RWPE2 (cell line): ENCODE data around the gene TSPAN4.

Source experiments
- ATAC-seq: fragments of 200-7000 bp; cut with Tn5 transposase; 3 replicates; pipeline ENCODE4 v1.9.1; 2021; ENCODE audit warnings: low read depth
- DNase-seq: peaks from one replicate; pipeline ENCODE4 v3.0.0-alpha.2; 2020; ENCODE audit warnings: low spot score
- H3K27ac ChIP-seq: fragments of 450-650 bp; 2 replicates; pipeline ENCODE4 v1.5.1; 2017; ENCODE audit warnings: mild to moderate bottlenecking; ENCODE audit not compliant: poor library complexity, severe bottlenecking
- H3K27me3 ChIP-seq: fragments of 250-450 bp; sonication (Bioruptor Pico); 2 replicates; pipeline ENCODE4 v1.5.1; 2021; ENCODE audit warnings: mild to moderate bottlenecking, moderate library complexity; ENCODE audit not compliant: insufficient read depth, poor library complexity, severe bottlenecking
- H3K36me3 ChIP-seq: fragments of 250-450 bp; sonication (Bioruptor Pico); 2 replicates; pipeline ENCODE4 v1.5.1; 2020; ENCODE audit warnings: low read depth, mild to moderate bottlenecking, moderate library complexity
- H3K4me1 ChIP-seq: fragments of 250-450 bp; sonication (Bioruptor Pico); 2 replicates; pipeline ENCODE4 v1.5.1; 2021; ENCODE audit warnings: mild to moderate bottlenecking, moderate library complexity; ENCODE audit not compliant: insufficient read depth, poor library complexity, severe bottlenecking
- H3K4me3 ChIP-seq: fragments of 250-450 bp; sonication (Bioruptor Pico); 2 replicates; pipeline ENCODE4 v1.5.1; 2021; ENCODE audit warnings: mild to moderate bottlenecking, moderate library complexity; ENCODE audit not compliant: severe bottlenecking
- H3K9me3 ChIP-seq: fragments of 250-450 bp; sonication (Bioruptor Pico); 2 replicates; pipeline ENCODE4 v1.5.1; 2021; ENCODE audit warnings: mild to moderate bottlenecking, moderate library complexity; ENCODE audit not compliant: severe bottlenecking
- TF ChIP-seq, protein P1 (sequence below): fragments of 450-650 bp; IDR thresholded peaks from one replicate; pipeline ENCODE4 v1.5.1; 2017; ENCODE audit warnings: mild to moderate bottlenecking, moderate library complexity; ENCODE audit not compliant: poor library complexity, severe bottlenecking

The TSPAN4 gene

DNA sequence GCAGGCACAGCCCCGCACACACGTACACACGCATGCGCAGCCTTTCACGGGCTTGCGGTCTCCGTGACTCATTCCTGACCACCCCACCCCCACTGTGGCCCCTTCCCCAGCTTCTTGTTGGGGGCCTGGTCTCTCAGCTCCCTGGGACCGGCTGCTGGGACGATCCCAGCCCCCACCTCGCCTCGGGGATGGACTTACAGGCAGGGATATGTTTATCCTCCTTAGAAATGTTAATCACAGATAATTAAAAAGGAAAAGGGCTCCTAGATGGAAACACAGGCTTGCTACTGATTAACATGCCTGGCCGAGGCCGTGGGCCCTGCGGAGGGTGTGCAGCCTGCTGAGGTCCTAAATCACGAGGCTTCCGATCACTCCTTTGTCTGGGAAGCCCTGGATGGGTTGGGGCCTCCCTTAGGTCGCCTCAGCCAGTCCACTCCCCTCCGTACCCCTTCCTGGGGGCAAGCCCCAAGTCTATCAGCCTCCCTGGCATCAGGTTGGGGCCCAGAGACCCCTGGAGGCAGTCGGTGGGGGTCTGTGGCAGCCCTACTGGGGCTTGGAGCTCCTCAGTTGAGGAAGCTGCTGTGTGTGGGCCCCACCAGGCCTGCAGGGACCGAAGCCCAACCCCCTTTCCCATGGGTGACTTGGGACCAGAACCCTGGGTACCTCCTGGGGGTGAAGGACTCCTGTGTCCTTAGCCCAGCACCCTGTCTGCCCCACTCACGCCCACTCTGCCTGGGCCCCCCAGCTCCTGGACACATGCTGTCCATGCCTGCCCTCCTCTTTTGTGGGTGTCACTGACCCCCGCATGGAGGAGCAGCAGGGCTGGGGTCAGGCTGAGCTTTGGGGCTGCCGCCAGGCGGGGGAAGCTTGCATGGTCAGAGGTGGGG, 20.6 kb downstream of the TSPAN4 start:
- no peak overlapping the region for H3K27ac ChIP-seq
- no peaks in the 10 kb centered on the region for H3K9me3 ChIP-seq
- TF ChIP-seq, protein P1, sequence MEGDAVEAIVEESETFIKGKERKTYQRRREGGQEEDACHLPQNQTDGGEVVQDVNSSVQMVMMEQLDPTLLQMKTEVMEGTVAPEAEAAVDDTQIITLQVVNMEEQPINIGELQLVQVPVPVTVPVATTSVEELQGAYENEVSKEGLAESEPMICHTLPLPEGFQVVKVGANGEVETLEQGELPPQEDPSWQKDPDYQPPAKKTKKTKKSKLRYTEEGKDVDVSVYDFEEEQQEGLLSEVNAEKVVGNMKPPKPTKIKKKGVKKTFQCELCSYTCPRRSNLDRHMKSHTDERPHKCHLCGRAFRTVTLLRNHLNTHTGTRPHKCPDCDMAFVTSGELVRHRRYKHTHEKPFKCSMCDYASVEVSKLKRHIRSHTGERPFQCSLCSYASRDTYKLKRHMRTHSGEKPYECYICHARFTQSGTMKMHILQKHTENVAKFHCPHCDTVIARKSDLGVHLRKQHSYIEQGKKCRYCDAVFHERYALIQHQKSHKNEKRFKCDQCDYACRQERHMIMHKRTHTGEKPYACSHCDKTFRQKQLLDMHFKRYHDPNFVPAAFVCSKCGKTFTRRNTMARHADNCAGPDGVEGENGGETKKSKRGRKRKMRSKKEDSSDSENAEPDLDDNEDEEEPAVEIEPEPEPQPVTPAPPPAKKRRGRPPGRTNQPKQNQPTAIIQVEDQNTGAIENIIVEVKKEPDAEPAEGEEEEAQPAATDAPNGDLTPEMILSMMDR = no peak
- H3K36me3 ChIP-seq = peaks cover 35% of the 10 kb centered on the region
- no peak overlapping the region for H3K4me3 ChIP-seq
- no peak for DNase-seq
- no peak for ATAC-seq
- no peaks in the 10 kb centered on the region for H3K4me1 ChIP-seq
- no peaks in the 10 kb centered on the region for H3K27me3 ChIP-seq

DNA sequence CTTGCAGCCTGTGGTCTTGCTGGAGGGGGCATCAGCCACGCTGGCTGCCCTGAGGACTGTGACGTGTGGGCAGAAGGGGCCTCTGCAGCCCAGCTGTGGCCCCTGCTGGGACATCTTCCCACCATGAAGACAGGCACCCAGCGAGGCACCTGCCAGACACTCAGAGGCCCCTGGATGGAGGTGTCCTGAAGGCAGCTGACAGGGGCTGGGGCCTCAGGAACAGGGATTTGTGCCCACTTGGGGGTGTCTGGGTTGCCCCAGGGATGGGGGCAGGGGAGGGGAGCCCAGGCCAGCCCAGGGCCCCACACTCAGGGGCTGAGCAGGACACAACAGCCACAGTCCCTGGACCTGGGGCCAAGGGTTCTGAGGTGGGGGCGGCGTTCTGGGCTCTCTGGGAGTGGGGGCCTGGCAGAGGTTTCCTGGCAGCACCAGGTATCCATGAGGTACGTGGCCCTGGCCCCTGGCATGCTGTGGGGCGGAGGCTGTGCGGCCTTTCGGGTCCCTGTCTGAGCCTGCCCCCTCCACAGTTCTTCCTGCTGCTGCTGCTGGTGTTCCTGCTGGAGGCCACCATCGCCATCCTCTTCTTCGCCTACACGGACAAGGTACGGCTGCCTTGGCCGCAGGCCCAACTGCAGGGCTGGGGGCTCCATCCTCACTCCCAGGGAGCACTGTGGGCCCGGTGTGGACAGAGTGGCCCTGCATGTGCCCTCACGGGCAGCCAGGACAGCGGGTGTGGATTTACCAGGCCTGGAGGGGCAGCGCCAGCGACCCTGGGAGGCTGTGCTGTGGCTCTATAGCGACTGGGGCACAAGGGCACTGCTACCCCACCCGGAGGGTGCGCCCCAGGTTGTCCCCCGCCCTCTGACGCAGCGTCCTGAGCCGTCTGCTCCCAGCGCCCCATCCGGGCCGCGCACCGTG, 21.5 kb downstream of the TSPAN4 start:
- Histone ChIP-seq H3K36me3 (peaks cover 35% of the 10 kb centered on the region), H3K4me1 (no peaks in the 10 kb centered on the region), H3K27me3 (no peaks in the 10 kb centered on the region), H3K4me3 (no peak overlapping the region), H3K9me3 (no peaks in the 10 kb centered on the region), H3K27ac (no peak overlapping the region)
- TF ChIP-seq, protein P1 = no peak
- no peak for DNase-seq
- no peak for ATAC-seq

DNA sequence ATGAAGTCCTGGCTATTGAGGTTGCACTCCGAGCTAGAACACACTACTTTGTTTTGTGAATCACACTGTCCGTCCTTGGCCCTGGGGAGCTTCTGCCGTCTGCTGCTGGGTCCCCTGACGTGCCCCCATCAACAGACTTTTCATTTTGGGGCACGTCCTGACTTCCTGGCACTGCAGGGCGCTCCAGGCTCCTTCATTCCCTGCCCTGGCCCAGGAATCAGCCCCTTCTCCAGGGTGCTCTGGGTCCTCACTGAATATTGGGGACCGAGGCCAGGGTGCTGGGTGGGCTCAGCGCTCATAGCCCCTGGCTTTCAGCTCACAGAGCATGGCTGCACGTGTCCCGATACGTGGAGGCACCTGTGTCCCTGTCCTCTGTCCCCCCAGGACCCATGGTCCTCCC, 22.2 kb downstream of the TSPAN4 start:
- ATAC-seq = no peak
- H3K4me1 ChIP-seq = no peaks in the 10 kb centered on the region
- H3K4me3 ChIP-seq = no peak overlapping the region
- H3K36me3 ChIP-seq = peaks cover 35% of the 10 kb centered on the region
- no peak for DNase-seq
- no peak overlapping the region for H3K27ac ChIP-seq
- TF ChIP-seq, protein P1 = no peak
- no peaks in the 10 kb centered on the region for H3K9me3 ChIP-seq
- H3K27me3 ChIP-seq = no peaks in the 10 kb centered on the region

DNA sequence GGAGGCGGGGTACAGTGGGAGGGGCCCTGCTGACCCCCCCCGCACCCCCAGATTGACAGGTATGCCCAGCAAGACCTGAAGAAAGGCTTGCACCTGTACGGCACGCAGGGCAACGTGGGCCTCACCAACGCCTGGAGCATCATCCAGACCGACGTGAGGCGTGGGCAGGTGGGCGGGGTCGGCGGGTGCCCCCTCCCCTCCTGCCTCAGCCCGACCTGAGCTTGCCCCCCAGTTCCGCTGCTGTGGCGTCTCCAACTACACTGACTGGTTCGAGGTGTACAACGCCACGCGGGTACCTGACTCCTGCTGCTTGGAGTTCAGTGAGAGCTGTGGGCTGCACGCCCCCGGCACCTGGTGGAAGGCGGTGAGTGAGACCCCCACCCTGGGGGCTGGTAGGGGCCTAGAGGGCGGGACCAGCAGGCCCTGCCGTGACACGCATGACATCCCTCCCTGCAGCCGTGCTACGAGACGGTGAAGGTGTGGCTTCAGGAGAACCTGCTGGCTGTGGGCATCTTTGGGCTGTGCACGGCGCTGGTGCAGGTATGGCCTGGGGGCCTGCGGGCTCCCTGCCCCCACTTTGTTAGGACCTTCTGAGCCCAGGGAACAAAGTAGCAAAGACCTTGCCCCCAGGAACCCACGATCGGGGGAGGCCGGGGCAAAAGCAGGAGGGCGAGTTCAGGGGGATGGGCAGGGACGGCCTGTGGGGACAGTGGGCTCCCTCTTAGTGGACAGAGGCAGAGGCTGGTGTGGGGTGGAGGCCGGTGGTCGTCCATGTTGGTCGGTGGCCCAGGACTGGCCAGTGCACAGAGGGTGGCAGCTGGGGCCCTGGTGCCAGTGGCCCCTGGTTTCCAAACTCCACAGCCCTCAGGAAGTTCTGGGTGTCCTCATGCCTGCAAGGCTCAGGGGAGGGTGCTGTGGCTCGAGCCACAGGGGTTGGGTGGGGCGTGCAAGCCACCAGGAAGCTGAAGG, 23.1 kb downstream of the TSPAN4 start:
- Histone ChIP-seq H3K4me1 (no peaks in the 10 kb centered on the region), H3K27me3 (no peaks in the 10 kb centered on the region), H3K4me3 (no peak overlapping the region), H3K27ac (no peak overlapping the region), H3K9me3 (no peaks in the 10 kb centered on the region), H3K36me3 (peaks cover 35% of the 10 kb centered on the region)
- ATAC-seq (no peak), DNase-seq (no peak)
- TF ChIP-seq, protein P1 = no peak
